Activated CD4-positive, alpha-beta T cell treated with anti-CD3 and anti-CD28 coated beads for 36 hours (primary cell): ENCODE results near the gene ABHD8. TPM values are rescaled to one million over a fixed set of nuclear protein-coding genes. Genes with fewer than 3 reads are reported as not detected.

ENCODE experiments used
- ATAC-seq: fragments of 200-7000 bp; cut with Tn5 transposase; one replicate; pipeline ENCODE4 v1.10.0; 2021; ENCODE audit warnings: mild to moderate bottlenecking, moderate library complexity
- CTCF ChIA-PET: fragments of 350-600 bp; sonication (Branson Sonifier 250); formaldehyde crosslinking; loops from one replicate; lab custom pipeline; 2021; ENCODE audit warnings: antibody characterized with exemption; lab: Charles Lee
- POLR2A ChIA-PET: fragments of 350-600 bp; sonication (Branson Sonifier 250); formaldehyde crosslinking; loops from one replicate; lab custom pipeline; 2021; ENCODE audit warnings: antibody characterized with exemption, inconsistent platforms; lab: Charles Lee
- DNase-seq: peaks from one replicate; pipeline ENCODE4 v3.0.0-alpha.2; 2020
- H3K27ac Mint-ChIP-seq: one replicate; pipeline ENCODE4 v1.8.0; 2021; ENCODE audit warnings: mixed read lengths
- H3K27me3 Mint-ChIP-seq: one replicate; pipeline ENCODE4 v1.8.0; 2021; ENCODE audit warnings: mixed read lengths
- H3K36me3 Mint-ChIP-seq: one replicate; pipeline ENCODE4 v1.8.0; 2021; ENCODE audit warnings: low read depth, mixed read lengths
- H3K4me1 Mint-ChIP-seq: one replicate; pipeline ENCODE4 v1.8.0; 2021; ENCODE audit warnings: mixed read lengths
- H3K4me3 Mint-ChIP-seq: one replicate; pipeline ENCODE4 v1.8.0; 2021; ENCODE audit warnings: mild to moderate bottlenecking, moderate library complexity, mixed read lengths
- H3K9me3 Mint-ChIP-seq: one replicate; pipeline ENCODE4 v1.8.0; 2021; ENCODE audit warnings: low read depth, mixed read lengths
- intact Hi-C, 2 experiments: fragments of 100-400 bp; cut with DNase I in 1 of 2; cut with micrococcal nuclease in 1 of 2; formaldehyde crosslinking; loops; one replicate each; pipeline versions ENCODE4 v1.14.2 to v1.15.1; 2022 to 2024; cut with DNase I, micrococcal nuclease
- total RNA-seq, 2 experiments: library from RNA; stranded (reverse); gene quantifications; one replicate each; pipeline ENCODE4 v1.2.3, GENCODE V29; 2021

Gene ABHD8
- total RNA-seq, 2 experiments from 2014 or later = 6.1 to 8.0 TPM

DNA sequence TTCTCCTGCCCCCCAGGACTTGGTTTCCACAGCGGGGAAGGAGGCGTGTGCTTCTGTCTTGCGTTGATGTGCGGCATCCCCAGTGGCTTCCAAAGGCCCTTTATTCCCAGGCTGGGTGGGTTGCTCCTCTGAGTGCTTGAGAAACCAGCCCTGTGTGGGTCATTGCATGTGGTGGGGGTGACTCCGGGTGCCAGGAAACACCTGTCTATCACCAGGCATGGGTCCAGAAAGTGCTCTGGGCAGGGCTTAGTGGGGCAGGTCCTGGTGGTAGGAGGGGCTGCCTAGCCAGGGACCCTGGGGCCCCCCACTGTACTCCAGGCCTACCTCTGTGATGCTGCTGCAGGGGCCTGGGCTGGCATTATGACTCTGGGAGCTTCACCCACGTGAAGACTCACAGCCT is 15.7 kb upstream of the ABHD8 start:
- ATAC-seq (no peak), DNase-seq (no peak)
- Mint-ChIP-seq H3K36me3 (peaks cover 32% of the 10 kb centered on the region), H3K27me3 (no peaks in the 10 kb centered on the region), H3K27ac (no peak overlapping the region), H3K4me3 (no peak overlapping the region), H3K4me1 (peaks cover 3% of the 10 kb centered on the region), H3K9me3 (no peaks in the 10 kb centered on the region)
- POLR2A ChIA-PET = interaction anchor here (0.7 to 1.0 kb wide), 2 partner anchors 10 to 23 kb away, joined by 4 read pairs; partner anchors contain the start of gene DDA1
- intact Hi-C loops = no loop called here
- CTCF ChIA-PET = no interaction called here

- no peak for ATAC-seq
- Mint-ChIP-seq H3K4me3 (no peak overlapping the region), H3K27ac (no peak overlapping the region), H3K36me3 (peaks cover 22% of the 10 kb centered on the region), H3K9me3 (no peaks in the 10 kb centered on the region), H3K27me3 (no peaks in the 10 kb centered on the region), H3K4me1 (peaks cover 20% of the 10 kb centered on the region)
- intact Hi-C loops = no loop called here
- ChIA-PET POLR2A (no interaction called here), CTCF (no interaction called here)
- no peak for DNase-seq
Measured at GRCh38 chr19:17314007-17314593, 10.9 kb upstream of the ABHD8 start.

DNA sequence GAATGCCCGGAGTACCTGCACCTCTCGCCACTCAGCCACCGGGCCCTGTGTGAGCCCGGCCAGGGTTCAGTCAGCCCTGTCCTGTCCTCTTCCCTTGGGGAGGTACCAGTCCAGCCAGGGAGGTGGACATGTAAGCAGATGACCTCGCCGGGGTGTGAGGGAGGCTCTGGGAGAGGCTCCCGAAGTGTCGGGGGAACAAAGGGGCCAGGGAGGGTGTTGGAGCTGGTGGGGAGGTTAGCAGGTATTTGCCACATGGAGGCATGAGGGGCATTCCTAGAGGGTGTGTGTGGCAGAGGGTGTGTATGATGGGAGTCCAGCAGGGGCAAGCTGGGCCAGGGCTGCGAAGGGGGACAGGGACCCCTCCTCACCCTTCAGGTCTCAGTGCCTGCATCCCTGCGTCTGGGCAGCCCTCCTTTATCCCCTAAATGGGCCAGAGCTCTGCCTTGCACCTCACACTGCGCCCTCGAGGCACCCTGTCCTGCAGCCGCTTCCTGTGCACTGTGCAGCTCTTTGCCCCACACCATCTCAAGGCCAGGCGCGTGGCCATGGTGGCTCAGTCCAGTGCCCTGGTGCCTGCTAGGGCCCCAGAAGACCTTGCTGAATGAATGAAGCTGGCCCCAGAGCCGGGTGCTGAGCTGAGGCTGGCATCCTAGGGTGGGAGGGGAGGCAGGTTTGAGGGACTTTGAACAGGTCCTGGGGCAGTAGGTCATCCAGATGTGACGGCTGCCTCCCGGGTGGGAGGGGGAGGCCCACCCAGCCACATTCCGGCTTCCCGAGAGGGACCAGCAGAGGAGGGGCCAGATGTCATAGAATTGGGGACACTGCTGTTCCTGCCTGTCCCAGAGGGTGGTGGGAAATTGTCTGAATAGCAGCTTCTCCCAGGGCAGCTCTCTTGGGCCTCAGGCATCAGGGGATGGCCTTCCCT is 9.2 kb upstream of the ABHD8 start:
- intact Hi-C loops = no loop called here
- Mint-ChIP-seq H3K36me3 (peaks cover 22% of the 10 kb centered on the region), H3K4me3 (no peak overlapping the region), H3K9me3 (no peaks in the 10 kb centered on the region), H3K4me1 (peaks cover 28% of the 10 kb centered on the region), H3K27ac (no peak overlapping the region), H3K27me3 (no peaks in the 10 kb centered on the region)
- ATAC-seq (no peak), DNase-seq (no peak)
- CTCF ChIA-PET = interaction anchor here (1.0 kb wide), 1 partner anchor 52 kb away, joined by 3 read pairs; no protein-coding TSS in a partner anchor
- POLR2A ChIA-PET = no interaction called here

DNA sequence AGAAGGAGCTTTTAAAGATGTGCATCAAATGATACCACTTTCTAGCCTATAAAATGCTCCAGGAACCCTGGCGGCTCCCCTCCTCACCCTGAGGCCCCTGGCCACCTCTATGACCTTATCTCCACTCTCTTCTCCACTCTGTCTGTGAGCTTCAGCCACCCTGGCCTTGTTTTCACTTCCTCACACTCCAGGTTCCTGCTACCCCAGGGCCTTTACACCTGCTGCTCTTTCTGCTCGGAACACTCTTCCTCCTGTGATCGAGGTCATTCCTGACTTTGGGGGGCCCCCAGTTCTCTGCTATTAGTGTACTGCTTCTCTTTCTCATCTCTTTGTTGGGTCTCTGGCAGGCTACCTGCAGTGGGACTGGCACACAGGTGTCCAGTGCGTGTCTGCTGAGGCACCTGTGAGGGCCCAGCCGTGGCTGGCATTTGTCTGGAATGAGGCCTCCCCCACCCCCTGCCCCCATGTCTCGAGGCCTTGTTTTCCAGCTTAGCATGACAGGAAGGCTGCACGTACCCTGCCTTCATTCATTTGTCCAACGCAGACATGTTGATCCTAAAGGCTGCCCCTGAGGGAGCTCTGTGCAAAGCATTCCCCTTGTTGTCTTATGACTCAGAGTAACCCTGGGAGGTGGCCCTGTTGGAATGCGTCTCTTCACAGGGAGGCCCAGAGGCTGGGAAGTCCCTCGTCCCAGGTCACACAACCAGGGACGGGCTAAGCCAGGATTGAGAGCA is 8.4 kb upstream of the ABHD8 start:
- ChIA-PET POLR2A (no interaction called here), CTCF (interaction anchor here (0.7 to 0.8 kb wide), 3 partner anchors 18 to 300 kb away, joined by 3 to 4 read pairs (median 3); no protein-coding TSS in a partner anchor)
- Mint-ChIP-seq H3K27ac (no peak overlapping the region), H3K9me3 (no peaks in the 10 kb centered on the region), H3K4me3 (peak overlapping the region; percentile 32), H3K4me1 (peaks cover 32% of the 10 kb centered on the region), H3K27me3 (no peaks in the 10 kb centered on the region), H3K36me3 (peaks cover 22% of the 10 kb centered on the region)
- ATAC-seq (no peak), DNase-seq (no peak)
- intact Hi-C loops = no loop called here

DNA sequence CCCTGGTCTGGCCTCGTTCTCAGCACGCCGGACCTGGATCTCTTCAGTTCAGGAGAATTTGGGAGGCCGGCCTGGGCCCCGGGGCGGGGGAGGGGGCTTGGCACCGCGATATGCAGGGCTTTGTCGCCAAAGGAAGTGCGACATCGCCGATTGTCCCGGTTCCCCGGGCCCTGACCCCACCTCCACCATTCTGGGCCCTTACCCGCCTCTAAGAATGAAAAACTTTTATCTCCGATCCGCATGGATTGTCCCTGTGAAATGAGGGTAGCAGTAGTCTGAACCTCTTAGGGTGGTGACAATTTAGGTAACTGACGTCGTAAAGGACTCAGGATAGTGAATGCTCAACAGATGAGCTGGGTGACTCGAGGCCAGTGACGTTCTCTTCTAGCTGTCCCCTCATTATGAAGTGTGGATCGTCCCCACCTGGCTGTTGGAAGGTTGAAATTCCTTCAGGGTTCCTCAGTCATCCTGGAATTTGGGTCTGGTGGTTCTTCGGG is 6.8 kb upstream of the ABHD8 start:
- Mint-ChIP-seq H3K36me3 (peaks cover 12% of the 10 kb centered on the region), H3K4me1 (peaks cover 39% of the 10 kb centered on the region), H3K4me3 (peak overlapping the region; percentile 95), H3K27ac (peak overlapping the region; percentile 90), H3K27me3 (no peaks in the 10 kb centered on the region), H3K9me3 (no peaks in the 10 kb centered on the region)
- intact Hi-C loops = loop anchor here (1.0 to 5.0 kb wide), 13 partner anchors 18 to 768 kb away; partner anchors contain the start of genes GTPBP3 (in 2 of the 2), BABAM1 (in 1 of the 2), CHERP (in 1 of the 2) and HAUS8 (in 1 of the 2)
- CTCF ChIA-PET = interaction anchor here (0.8 to 3.6 kb wide), 5 partner anchors 11 to 79 kb away, joined by 3 to 13 read pairs (median 3); partner anchors contain the start of gene ANO8
- DNase-seq = peak; percentile 51
- POLR2A ChIA-PET = interaction anchor here (1.0 to 1.8 kb wide), 2 partner anchors 25 to 95 kb away, joined by 5 to 11 read pairs; partner anchors contain the start of genes ANO8 and BST2
- ATAC-seq = no peak

DNA sequence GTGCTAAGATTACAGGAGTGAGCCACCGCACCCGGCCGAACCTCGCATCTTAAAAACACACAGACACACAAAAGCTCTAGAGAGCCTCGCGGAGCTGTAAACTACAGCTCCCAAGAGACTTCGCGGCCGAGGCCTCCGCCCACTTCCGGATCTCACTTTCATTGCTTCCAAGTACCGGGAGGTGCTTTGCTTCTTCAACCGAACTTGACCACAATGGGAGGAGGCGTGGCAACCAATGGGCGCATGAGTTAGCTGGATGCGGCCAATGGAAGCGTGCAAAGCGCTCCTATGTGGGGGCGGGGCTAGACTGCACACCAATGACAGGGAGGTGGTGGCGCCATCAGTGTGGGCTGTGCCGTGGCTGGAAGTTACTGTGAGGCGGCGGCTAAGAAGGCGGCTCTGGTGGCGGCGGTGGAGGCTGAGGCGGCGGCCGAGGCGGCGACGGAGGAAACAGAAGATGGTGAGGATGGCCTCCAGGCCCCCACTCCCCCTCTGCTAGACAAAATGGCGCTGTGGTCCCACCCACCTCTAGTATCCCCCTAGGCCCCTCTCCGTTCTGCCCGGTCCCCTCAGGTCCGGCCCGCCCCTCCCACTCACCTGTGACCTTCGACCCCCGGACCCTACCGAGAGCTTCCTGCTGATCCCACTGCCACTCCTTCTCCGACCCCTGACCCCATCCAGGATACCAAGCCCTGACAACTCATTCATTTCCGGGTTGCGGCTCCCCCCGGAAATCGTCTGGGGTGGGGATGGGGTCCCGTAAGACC is 6.2 kb upstream of the ABHD8 start, which contains the start of gene DDA1:
DDA1 (plus strand) TSS at position 366 of the 767 bp plus-strand sequence; CDS start at position 458, 92 bp downstream.
- ChIA-PET POLR2A (interaction anchor here (0.5 to 1.8 kb wide), 12 partner anchors 8 to 1233 kb away, joined by 3 to 11 read pairs (median 4); partner anchors contain the start of genes ANO8, BABAM1, BST2 and MVB12A), CTCF (interaction anchor here (0.6 to 3.6 kb wide), 9 partner anchors 12 to 992 kb away, joined by 3 to 13 read pairs (median 5); partner anchors contain the start of genes BABAM1 and MVB12A)
- ATAC-seq (peak; percentile 82), DNase-seq (peak; percentile 100)
- Mint-ChIP-seq H3K4me3 (peak within 1 kb of the TSS; percentile 95), H3K9me3 (no peaks in the 10 kb centered on the region), H3K27me3 (no peaks in the 10 kb centered on the region), H3K36me3 (peaks cover 9% of the 10 kb centered on the region), H3K4me1 (peaks cover 42% of the 10 kb centered on the region), H3K27ac (peak within 1 kb of the TSS; percentile 90)
- intact Hi-C loops = loop anchor here (1.0 to 5.0 kb wide), 13 partner anchors 17 to 767 kb away; partner anchors contain the start of genes GTPBP3 (in 2 of the 2), BABAM1 (in 1 of the 2), CHERP (in 1 of the 2) and HAUS8 (in 1 of the 2)

- peaks cover 6% of the 10 kb centered on the region for H3K36me3 Mint-ChIP-seq
- peak overlapping the region; percentile 1 for H3K27ac Mint-ChIP-seq
- CTCF ChIA-PET = interaction anchor here (0.6 to 3.6 kb wide), 4 partner anchors 28 to 154 kb away, joined by 3 to 13 read pairs (median 4); no protein-coding TSS in a partner anchor
- H3K9me3 Mint-ChIP-seq = no peaks in the 10 kb centered on the region
- H3K4me1 Mint-ChIP-seq = peaks cover 49% of the 10 kb centered on the region
- peak overlapping the region; percentile 86 for H3K4me3 Mint-ChIP-seq
- POLR2A ChIA-PET = interaction anchor here (0.7 to 1.8 kb wide), 2 partner anchors 27 to 34 kb away, joined by 3 to 11 read pairs; partner anchors contain the start of gene ANO8
- ATAC-seq = no peak
- no peak for DNase-seq
- no peaks in the 10 kb centered on the region for H3K27me3 Mint-ChIP-seq
- intact Hi-C loops = loop anchor here in 1 of 2 experiments (2.0 to 5.0 kb wide), 2 partner anchors 83 to 766 kb away; partner anchors contain the start of gene CHERP
Measured at GRCh38 chr19:17307876-17308377, 4.7 kb upstream of the ABHD8 start.

DNA sequence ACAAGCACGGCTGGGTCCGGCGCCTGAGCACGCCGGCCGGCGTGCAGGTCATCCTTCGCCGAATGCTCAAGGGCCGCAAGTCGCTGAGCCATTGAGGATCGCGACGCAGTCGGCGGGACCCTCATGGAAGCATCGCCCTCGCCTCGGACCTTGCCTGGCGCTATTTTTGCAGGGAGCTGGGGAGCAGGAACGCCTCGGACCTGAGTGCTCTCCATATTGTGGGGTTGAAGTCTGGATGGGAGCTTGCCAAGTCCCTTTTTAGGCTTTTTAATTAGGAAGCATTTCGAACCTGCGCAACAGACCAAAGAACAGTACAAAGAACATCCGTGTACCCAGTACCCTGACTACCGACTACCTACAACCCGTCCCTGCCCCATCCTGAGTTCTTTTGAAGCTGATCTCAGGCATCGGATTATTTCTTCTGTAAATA is 3.1 kb upstream of the ABHD8 start:
- Mint-ChIP-seq H3K27ac (peak overlapping the region; percentile 92), H3K4me3 (peak overlapping the region; percentile 86), H3K27me3 (no peaks in the 10 kb centered on the region), H3K4me1 (peaks cover 51% of the 10 kb centered on the region), H3K9me3 (no peaks in the 10 kb centered on the region), H3K36me3 (peaks cover 1% of the 10 kb centered on the region)
- ATAC-seq (no peak), DNase-seq (no peak)
- ChIA-PET POLR2A (no interaction called here), CTCF (interaction anchor here (0.9 to 5.1 kb wide), 4 partner anchors 13 to 83 kb away, joined by 3 to 24 read pairs (median 7); partner anchors contain the start of gene BABAM1)
- intact Hi-C loops = loop anchor here in 1 of 2 experiments (5.0 kb wide), 1 partner anchor 764 kb away; the partner anchor contains the start of gene CHERP

- Mint-ChIP-seq H3K27me3 (no peaks in the 10 kb centered on the region), H3K9me3 (no peaks in the 10 kb centered on the region), H3K4me3 (peak within 1 kb of the TSS; percentile 86), H3K4me1 (peaks cover 46% of the 10 kb centered on the region), H3K36me3 (peaks cover 1% of the 10 kb centered on the region), H3K27ac (peak within 1 kb of the TSS; percentile 92)
- intact Hi-C loops = loop anchor here (1.0 to 5.0 kb wide), 6 partner anchors 38 to 763 kb away; partner anchors contain the start of genes BABAM1 (in 2 of the 2), CHERP (in 1 of the 2), HAUS8 (in 1 of the 2) and MYO9B (in 1 of the 2)
- DNase-seq (peak; percentile 97), ATAC-seq (peak; percentile 70)
- ChIA-PET CTCF (interaction anchor here (0.7 to 5.1 kb wide), 9 partner anchors 12 to 114 kb away, joined by 3 to 24 read pairs (median 5); partner anchors contain the start of genes BABAM1 and MVB12A), POLR2A (interaction anchor here (0.6 to 0.9 kb wide), 3 partner anchors 13 to 64 kb away, joined by 3 to 12 read pairs (median 3); no protein-coding TSS in a partner anchor)
Measured at GRCh38 chr19:17305517-17306284, 2.5 kb upstream of the ABHD8 start, which contains the start of gene MRPL34. MRPL34 (plus strand) TSS chr19:17305872; CDS start chr19:17305893, 21 bp downstream.
